Eye (tissue), 1 donor: ENCODE results near the gene PLA2G4E.

Source experiments
- DNase-seq: peaks from one replicate; pipeline ENCODE4 v3.0.0-alpha.2; 2015

Gene PLA2G4E

DNA sequence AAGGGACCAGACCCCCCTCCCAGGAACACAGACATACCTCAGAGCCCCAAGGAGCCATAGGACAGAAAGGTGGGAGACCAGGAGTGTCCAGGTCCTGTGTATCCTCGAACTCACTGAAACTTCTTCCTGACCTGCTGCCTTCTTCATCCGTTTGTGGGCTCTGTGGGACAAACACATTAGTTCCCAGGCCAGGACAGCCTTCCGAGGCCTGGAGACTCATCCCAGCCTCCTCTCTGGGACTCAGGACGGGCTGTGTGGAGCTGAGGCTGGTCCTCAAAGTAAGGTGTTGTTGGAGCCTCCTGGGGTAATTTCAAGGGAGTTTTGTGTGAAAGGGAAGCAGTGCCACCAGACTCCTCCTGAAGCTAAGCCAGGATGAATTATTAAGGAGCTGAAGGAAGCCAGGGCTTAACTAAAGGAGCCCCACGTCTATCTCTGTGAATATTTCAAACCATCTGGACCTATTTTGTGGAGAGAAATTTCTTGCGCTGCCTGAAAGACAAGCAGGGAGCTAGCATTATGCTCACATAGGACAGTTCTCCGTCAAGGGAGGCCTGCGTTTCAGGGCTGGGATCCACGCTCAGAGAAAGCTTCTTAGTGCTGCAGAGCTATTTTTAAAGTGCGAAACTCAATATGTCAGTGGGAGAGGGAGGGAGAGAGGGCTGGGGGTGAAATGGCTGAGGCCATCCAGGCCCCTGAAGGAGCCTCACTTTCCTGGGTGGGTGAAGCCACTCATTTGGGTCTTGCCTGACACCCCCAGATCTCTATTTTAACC is 29.8 kb upstream of the PLA2G4E start:
- peak; percentile 41 for DNase-seq

DNA sequence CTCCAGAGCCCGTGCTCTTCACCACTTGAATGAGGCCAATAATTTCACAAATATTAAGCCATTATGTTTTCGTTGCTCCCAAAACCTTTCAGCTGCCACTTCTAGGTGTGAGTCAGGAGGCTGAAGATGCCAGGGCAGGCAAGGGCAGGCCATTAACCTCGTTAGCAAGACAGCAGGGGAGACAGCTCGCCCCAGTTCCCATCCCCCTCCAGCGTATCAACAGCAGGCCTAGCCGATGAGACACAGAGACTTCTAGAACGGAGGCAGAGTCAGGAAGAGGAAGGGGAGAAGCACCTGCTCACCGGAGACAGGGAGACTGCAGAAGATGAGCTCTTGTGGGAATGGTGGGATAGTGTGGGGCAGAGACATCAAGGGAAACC is 28.0 kb upstream of the PLA2G4E start:
- peak; percentile 55 for DNase-seq

- DNase-seq: no peak
These were observed 27.4 kb upstream of the PLA2G4E start for GRCh38 chr15:42048080-42048820.

GRCh38 chr15:42046597-42046996 is 25.8 kb upstream of the PLA2G4E start:
- DNase-seq: no peak

GRCh38 chr15:42045211-42045615 is 24.4 kb upstream of the PLA2G4E start:
- no peak for DNase-seq

GRCh38 chr15:42042602-42043400 is 22.0 kb upstream of the PLA2G4E start:
- no peak for DNase-seq

DNA sequence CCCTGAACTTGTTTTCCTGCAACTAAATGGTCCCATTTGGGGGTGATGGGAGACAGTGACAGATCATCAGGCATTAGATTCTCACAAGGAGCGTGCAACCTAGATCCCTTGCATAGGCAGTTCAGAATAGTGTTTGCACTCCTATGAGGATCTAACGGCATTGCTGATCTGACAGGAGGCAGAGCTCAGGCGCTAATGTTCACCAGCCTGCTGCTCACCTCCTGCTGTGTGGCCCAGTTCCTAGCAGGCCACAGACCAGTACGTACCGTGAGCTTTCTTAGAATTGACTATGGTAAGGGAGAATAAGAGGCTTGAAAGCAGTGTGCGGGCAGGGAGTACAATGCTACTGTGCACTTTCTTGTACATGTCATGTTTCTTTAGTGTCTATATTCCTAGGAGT is 17.6 kb upstream of the PLA2G4E start:
- no peak for DNase-seq

DNA sequence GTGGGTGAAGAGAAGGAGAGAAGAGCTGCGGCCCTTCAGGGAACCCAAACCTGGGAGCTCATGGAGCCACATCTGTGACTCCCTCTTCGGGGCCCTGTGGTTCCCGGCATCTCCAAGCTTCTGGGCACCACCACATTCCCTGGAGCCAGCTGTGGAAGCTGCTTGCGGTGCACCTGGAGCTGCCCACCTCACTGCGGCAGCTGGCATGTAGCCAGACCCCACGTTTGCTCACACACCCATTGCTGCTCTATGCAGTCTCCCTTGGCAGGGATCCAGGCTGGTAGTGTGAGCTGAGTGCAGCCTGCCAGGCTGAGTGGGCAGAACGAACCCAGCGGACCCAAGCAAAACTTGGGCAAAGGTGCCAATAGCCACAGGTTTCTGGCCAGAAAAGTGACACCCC is 16.8 kb upstream of the PLA2G4E start:
- no peak for DNase-seq

GRCh38 chr15:42036966-42037365 is 16.1 kb upstream of the PLA2G4E start:
- no peak for DNase-seq

- DNase-seq: no peak
These were observed 15.5 kb upstream of the PLA2G4E start for GRCh38 chr15:42036112-42036905.

GRCh38 chr15:42035435-42035761 is 14.6 kb upstream of the PLA2G4E start:
- no peak for DNase-seq

- DNase-seq: no peak
These were observed 14.0 kb upstream of the PLA2G4E start for GRCh38 chr15:42034628-42035434.

- no peak for DNase-seq
These were observed 12.5 kb upstream of the PLA2G4E start for GRCh38 chr15:42033214-42033873.

GRCh38 chr15:42032376-42033213 is 11.8 kb upstream of the PLA2G4E start:
- no peak for DNase-seq

- no peak for DNase-seq
These were observed 10.5 kb upstream of the PLA2G4E start for GRCh38 chr15:42031198-42031915.

DNA sequence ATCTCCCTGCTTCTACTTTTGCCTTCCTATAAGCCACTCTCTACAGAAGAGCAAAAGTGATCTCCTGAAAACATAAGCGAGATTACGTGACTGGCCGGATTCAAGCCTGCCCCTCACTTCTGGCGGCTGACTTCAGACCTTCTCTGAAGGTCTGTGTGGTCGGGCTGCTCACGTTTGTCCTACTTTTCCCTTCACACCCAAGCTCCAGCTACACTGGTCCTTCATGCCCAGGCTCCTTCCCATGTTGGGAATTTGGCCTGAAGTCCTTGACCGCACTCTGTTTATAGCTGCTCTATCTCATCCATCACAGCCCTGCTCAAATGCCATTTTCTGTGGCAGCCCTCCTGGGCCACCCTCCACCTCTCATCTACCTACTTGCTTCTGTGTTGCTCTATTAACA is 6.7 kb upstream of the PLA2G4E start:
- DNase-seq: no peak

GRCh38 chr15:42024303-42024702 is 3.5 kb upstream of the PLA2G4E start:
- DNase-seq: no peak

GRCh38 chr15:42021593-42021992 is 751 bp upstream of the PLA2G4E start:
- no peak for DNase-seq

- no peak for DNase-seq
These were observed 2.3 kb downstream of the PLA2G4E start for GRCh38 chr15:42018306-42019224.
